Measurements from ENCODE around the gene TGM4. TPM values are rescaled to one million over a fixed set of nuclear protein-coding genes. Genes with fewer than 3 reads are reported as not detected.

TGM4 gene
- total and polyA plus RNA-seq, 9 of the 15 experiments (the other 6 are each of a cell fraction or from before 2014, with no cell fraction given) = not detected

GRCh38 chr3:44954962-44955361, 80.6 kb downstream of the TGM4 start (continued):
- TF ChIP-seq SPI1 (IDR thresholded peaks at IDR 0.05; ENCODE audit: borderline replicate concordance, low read depth, low read length) = peak; percentile 99
- TF ChIP-seq FOXK2 (conservative IDR thresholded peaks at IDR 0.05 in 1 of 2, IDR thresholded peaks at IDR 0.05 in 1 of 2; ENCODE audit: low read depth in 2 of 2) = peak; percentile 62 to 73; a peak in 3 of 4 replicates
- TF ChIP-seq SUPT5H (IDR thresholded peaks at IDR 0.05) = no peak
- TF ChIP-seq EP400 (IDR thresholded peaks at IDR 0.05) = no peak
- peak; percentile 20 for TF ChIP-seq MEIS2 (IDR thresholded peaks at IDR 0.05; ENCODE audit: partially characterized antibody)
- peak; percentile 39; the same call in 1 of the 2 replicates for TF ChIP-seq DPF2 (IDR thresholded peaks at IDR 0.05)
- 0 out of 4 replicates have a peak, but pooled peaks of 1 of the 2 experiments have one; percentile 37 for TF ChIP-seq RCOR1 (IDR thresholded peaks at IDR 0.05; ENCODE audit: borderline replicate concordance in 1 of 2, low read depth in 2 of 2, low read length in 2 of 2)
- TF ChIP-seq U2AF1 (optimal IDR thresholded peaks at IDR 0.05; ENCODE audit: low read depth, low read length) = no peak
- TF ChIP-seq ZNF696 (CRISPR knock-in tag; conservative IDR thresholded peaks at IDR 0.05) = no peak
- peak; percentile 51; the same call in 1 of the 2 replicates for TF ChIP-seq SMARCA4 (IDR thresholded peaks at IDR 0.05)
- no peak for TF ChIP-seq CEBPB (tag; IDR thresholded peaks at IDR 0.05)
- no peak for TF ChIP-seq TBP (optimal IDR thresholded peaks at IDR 0.05; ENCODE audit: low read depth, low read length)
- TF ChIP-seq JUND (IDR thresholded peaks at IDR 0.05; ENCODE audit: borderline replicate concordance, low read depth, low read length) = peak; percentile 86
- peak; percentile 78; the same call in 1 of the 3 replicates for TF ChIP-seq JUND (tag; IDR thresholded peaks at IDR 0.05; ENCODE audit: borderline replicate concordance, low read depth, low read length)

GRCh38 chr3:44955917-44956316, 81.5 kb downstream of the TGM4 start:
- Histone ChIP-seq H3K79me2 (ENCODE audit: control insufficient read depth, insufficient read depth, low read length) (peaks cover 9% of the 10 kb centered on the region; the same call in 2 of the 3 replicates), H3K27me3 (ENCODE audit: control insufficient read depth in 2 of 2, insufficient read depth in 2 of 2, low read length in 2 of 2) (no peaks in the 10 kb centered on the region), H3K27ac (ENCODE audit: extremely low read depth, low read depth, low read length) (no peak overlapping the region), H3K9me1 (ENCODE audit: control insufficient read depth, insufficient read depth, low read length) (no peaks in the 10 kb centered on the region), H3K4me2 (ENCODE audit: insufficient read depth, low read length) (no peak overlapping the region), H3K9ac (ENCODE audit: insufficient read depth in 1 of 2, low read depth in 2 of 2, low read length in 2 of 2) (peak overlapping the region in 1 of 2 experiments; percentile 21; a peak in 1 of 4 replicates), H3K4me3 (no peak overlapping the region), H2AFZ (ENCODE audit: low read depth, low read length) (no peak overlapping the region), H3K4me1 (replicated peaks in 1 of 2; ENCODE audit: control insufficient read depth in 2 of 2, insufficient read depth in 2 of 2, low read length in 2 of 2) (no peaks in the 10 kb centered on the region), H4K20me1 (replicated peaks; ENCODE audit: control insufficient read depth, insufficient read depth, low read length) (peaks cover 20% of the 10 kb centered on the region), H3K36me3 (ENCODE audit: control insufficient read depth, insufficient read depth, low read length) (peaks cover 44% of the 10 kb centered on the region), H3K9me3 (replicated peaks; ENCODE audit: control insufficient read depth, insufficient read depth, low read depth, low read length) (no peaks in the 10 kb centered on the region)
- POLR2A ChIA-PET = interaction anchor here (0.8 to 2.2 kb wide), 5 partner anchors 9 to 830 kb away, joined by 3 to 7 read pairs (median 5); no protein-coding TSS in a partner anchor
- 100% methylated on average over 1 of the region's 1 CpG for WGBS (ENCODE audit: insufficient coverage, low coverage, missing lambda C conversion rate)
- in situ Hi-C loops (cut with MboI) (no loop called here), intact Hi-C loops (cut with micrococcal nuclease) (no loop called here)
- CTCF ChIA-PET (ENCODE audit: low intra/inter-chr PET ratio) = no interaction called here
- DNase-seq (ENCODE audit: extremely low read depth in 1 of 4, low spot score in 3 of 4) (no peak), ATAC-seq (no peak), FAIRE-seq (no peak)
- BruUV-seq (replicated peaks) = no TSS peak
- TF ChIP-seq HES1 (IDR thresholded peaks at IDR 0.05; ENCODE audit: low read depth) = no peak
- no peak for TF ChIP-seq CTCF (IDR thresholded peaks at IDR 0.05 in 2 of 3, conservative IDR thresholded peaks at IDR 0.05 in 1 of 3; ENCODE audit: insufficient read depth in 2 of 3, low read depth in 1 of 3, low read length in 3 of 3)
- no peak for TF ChIP-seq IRF1 (CRISPR knock-in tag; IDR thresholded peaks at IDR 0.05; ENCODE audit: borderline replicate concordance)
- no peak for TF ChIP-seq NCOR1 (IDR thresholded peaks at IDR 0.05)
- TF ChIP-seq ZNF561 (CRISPR knock-in tag; conservative IDR thresholded peaks at IDR 0.05) = no peak
- no peak for TF ChIP-seq POLR2B (IDR thresholded peaks at IDR 0.05; ENCODE audit: low read depth, partially characterized antibody)
- TF ChIP-seq MAFK (IDR thresholded peaks at IDR 0.05; ENCODE audit: low read length) = no peak
- TF ChIP-seq EP300 (IDR thresholded peaks at IDR 0.05; ENCODE audit: low read length) = no peak
- TF ChIP-seq EP400 (IDR thresholded peaks at IDR 0.05) = no peak
